ENCODE results near the gene SCRT2. TPM values are rescaled to one million over a fixed set of nuclear protein-coding genes. Genes with fewer than 3 reads are reported as not detected.

SCRT2 gene
- total and polyA plus RNA-seq, 9 of the 15 experiments (the other 6 are each of a cell fraction or from before 2014, with no cell fraction given), result 0.04 to 0.75 (median 0.13) TPM; not detected in 2

DNA sequence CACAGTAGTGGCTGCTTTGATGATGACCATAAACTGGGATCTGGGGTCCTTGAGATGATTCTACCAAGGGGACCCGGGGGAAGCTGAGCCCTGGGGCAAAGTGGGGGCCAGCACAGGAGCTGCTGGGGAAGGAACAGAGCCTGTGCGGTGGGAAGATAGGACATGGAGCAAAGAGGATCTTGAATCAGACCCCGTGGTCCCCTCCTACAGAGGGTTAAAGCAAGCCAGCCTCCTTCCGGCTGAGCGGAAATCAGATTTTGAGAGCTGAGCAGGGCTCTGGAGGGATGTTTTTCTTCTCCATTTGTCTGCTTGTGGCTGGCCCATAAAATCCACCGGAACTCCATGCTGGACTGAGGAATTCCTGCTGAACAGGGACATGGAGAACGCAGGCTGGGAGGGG, 55.4 kb downstream of the SCRT2 start (continued):
- no peak for TF ChIP-seq ZFP36 (IDR thresholded peaks at IDR 0.05; ENCODE audit: low read depth, low read length, partially characterized antibody)

GRCh38 chr20:618980-619379, 56.6 kb downstream of the SCRT2 start:
- Histone ChIP-seq H4K20me1 (replicated peaks; ENCODE audit: control insufficient read depth, insufficient read depth, low read length) (no peaks in the 10 kb centered on the region), H3K27ac (ENCODE audit: extremely low read depth, low read depth, low read length) (no peak overlapping the region), H3K27me3 (ENCODE audit: control insufficient read depth in 2 of 2, insufficient read depth in 2 of 2, low read length in 2 of 2) (no peaks in the 10 kb centered on the region), H3K4me2 (ENCODE audit: insufficient read depth, low read length) (no peak overlapping the region), H3K9ac (ENCODE audit: insufficient read depth in 1 of 2, low read depth in 2 of 2, low read length in 2 of 2) (no peak overlapping the region), H3K9me1 (ENCODE audit: control insufficient read depth, insufficient read depth, low read length) (no peaks in the 10 kb centered on the region), H3K9me3 (replicated peaks; ENCODE audit: control insufficient read depth, insufficient read depth, low read depth, low read length) (no peaks in the 10 kb centered on the region), H2AFZ (ENCODE audit: low read depth, low read length) (0 out of 2 replicates have a peak overlapping the region, but pooled peaks have one; percentile 15), H3K79me2 (ENCODE audit: control insufficient read depth, insufficient read depth, low read length) (no peaks in the 10 kb centered on the region), H3K36me3 (ENCODE audit: control insufficient read depth, insufficient read depth, low read length) (no peaks in the 10 kb centered on the region), H3K4me1 (replicated peaks in 1 of 2; ENCODE audit: control insufficient read depth in 2 of 2, insufficient read depth in 2 of 2, low read length in 2 of 2) (peaks cover 0 to 4% of the 10 kb centered on the region in 2 experiments; a peak in 2 of 5 replicates), H3K4me3 (no peak overlapping the region)
- intact Hi-C loops (cut with micrococcal nuclease), result no loop called here
- no peak for FAIRE-seq
- BruUV-seq (replicated peaks), result no TSS peak
- POLR2A ChIA-PET, result interaction anchor here (1.6 kb wide), 1 partner anchor 15 kb away, joined by 4 read pairs; no protein-coding TSS in a partner anchor
- in situ Hi-C loops (cut with MboI), result no loop called here
- TF ChIP-seq ZKSCAN1 (IDR thresholded peaks at IDR 0.05; ENCODE audit: low read depth, low read length) (no peak), DIDO1 (tag; IDR thresholded peaks at IDR 0.05; ENCODE audit: low read depth) (no peak), HDAC6 (IDR thresholded peaks at IDR 0.05; ENCODE audit: low read depth, low read length) (no peak), CHCHD3 (CRISPR knock-in tag; IDR thresholded peaks at IDR 0.05) (no peak), STAT5A (IDR thresholded peaks at IDR 0.05; ENCODE audit: borderline replicate concordance, low read length) (no peak), CLOCK (CRISPR knock-in tag; IDR thresholded peaks at IDR 0.05; ENCODE audit: borderline replicate concordance) (no peak), MIER1 (IDR thresholded peaks at IDR 0.05; ENCODE audit: low read depth) (no peak), ARID4B (CRISPR knock-in tag; IDR thresholded peaks at IDR 0.05) (no peak), CREB1 (IDR thresholded peaks at IDR 0.05) (no peak), CREB1 (CRISPR knock-in tag; IDR thresholded peaks at IDR 0.05) (no peak)
- TF ChIP-seq, protein P1, sequence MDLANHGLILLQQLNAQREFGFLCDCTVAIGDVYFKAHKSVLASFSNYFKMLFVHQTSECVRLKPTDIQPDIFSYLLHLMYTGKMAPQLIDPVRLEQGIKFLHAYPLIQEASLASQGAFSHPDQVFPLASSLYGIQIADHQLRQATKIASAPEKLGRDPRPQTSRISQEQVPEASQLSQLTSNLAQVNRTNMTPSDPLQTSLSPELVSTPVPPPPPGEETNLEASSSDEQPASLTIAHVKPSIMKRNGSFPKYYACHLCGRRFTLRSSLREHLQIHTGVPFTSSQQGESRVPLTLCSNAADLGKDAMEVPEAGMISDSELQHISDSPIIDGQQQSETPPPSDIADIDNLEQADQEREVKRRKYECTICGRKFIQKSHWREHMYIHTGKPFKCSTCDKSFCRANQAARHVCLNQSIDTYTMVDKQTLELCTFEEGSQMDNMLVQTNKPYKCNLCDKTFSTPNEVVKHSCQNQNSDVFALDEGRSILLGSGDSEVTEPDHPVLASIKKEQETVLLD (IDR thresholded peaks at IDR 0.05), result no peak
- CTCF ChIA-PET (ENCODE audit: low intra/inter-chr PET ratio), result no interaction called here
- ATAC-seq, result no peak
- 14% methylated on average over 5 of the region's 5 CpGs for WGBS (ENCODE audit: insufficient coverage, low coverage, missing lambda C conversion rate)
- DNase-seq (ENCODE audit: extremely low read depth in 1 of 4, low spot score in 3 of 4), result no peak

Measured in K562 (cell line).